ENCODE measurements around the gene KRT74.

DNA sequence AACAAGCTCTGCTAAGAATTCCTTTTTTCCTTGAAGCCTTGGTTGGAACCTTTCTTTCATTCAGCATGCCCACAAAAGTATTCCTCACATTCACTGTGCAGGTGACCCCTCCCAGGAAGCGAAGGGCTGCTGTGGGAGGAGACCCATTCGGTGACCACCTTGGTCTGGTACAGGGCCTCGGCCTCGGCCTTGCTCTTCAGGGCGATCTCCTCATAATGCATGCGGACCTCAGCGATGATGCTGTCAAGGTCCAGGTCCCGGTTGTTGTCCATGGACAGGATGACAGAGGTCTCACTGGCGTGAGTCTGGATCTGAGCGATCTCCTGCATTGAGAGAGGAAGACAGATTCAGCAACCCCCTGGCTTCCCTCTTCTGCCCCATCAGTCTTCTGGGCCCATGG, 3.1 kb downstream of the KRT74 start:
- no peak for TF ChIP-seq CTCF (IDR thresholded peaks at IDR 0.05)
- no peak for TF ChIP-seq PREB (CRISPR knock-in tag; IDR thresholded peaks at IDR 0.05; ENCODE audit: borderline replicate concordance)
- no peak for TF ChIP-seq MAX (CRISPR knock-in tag; IDR thresholded peaks at IDR 0.05)
- TF ChIP-seq ZBTB43 (CRISPR knock-in tag; IDR thresholded peaks at IDR 0.05): no peak
- no peak for TF ChIP-seq CDX4 (CRISPR knock-in tag; IDR thresholded peaks at IDR 0.05; ENCODE audit: borderline replicate concordance)
- TF ChIP-seq NR2C2 (CRISPR knock-in tag; IDR thresholded peaks at IDR 0.05): no peak
- no peak for TF ChIP-seq JUN (CRISPR knock-in tag; IDR thresholded peaks at IDR 0.05)
- TF ChIP-seq AFF4 (CRISPR knock-in tag; IDR thresholded peaks at IDR 0.05; ENCODE audit: borderline replicate concordance): no peak
- TF ChIP-seq TCF7 (CRISPR knock-in tag; IDR thresholded peaks at IDR 0.05; ENCODE audit: low read depth): no peak
- TF ChIP-seq, protein P1, sequence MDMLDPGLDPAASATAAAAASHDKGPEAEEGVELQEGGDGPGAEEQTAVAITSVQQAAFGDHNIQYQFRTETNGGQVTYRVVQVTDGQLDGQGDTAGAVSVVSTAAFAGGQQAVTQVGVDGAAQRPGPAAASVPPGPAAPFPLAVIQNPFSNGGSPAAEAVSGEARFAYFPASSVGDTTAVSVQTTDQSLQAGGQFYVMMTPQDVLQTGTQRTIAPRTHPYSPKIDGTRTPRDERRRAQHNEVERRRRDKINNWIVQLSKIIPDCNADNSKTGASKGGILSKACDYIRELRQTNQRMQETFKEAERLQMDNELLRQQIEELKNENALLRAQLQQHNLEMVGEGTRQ (CRISPR knock-in tag; IDR thresholded peaks at IDR 0.05): no peak
- no peak for TF ChIP-seq CREB1 (CRISPR knock-in tag; IDR thresholded peaks at IDR 0.05)
- TF ChIP-seq E2F4 (CRISPR knock-in tag; IDR thresholded peaks at IDR 0.05; ENCODE audit: borderline replicate concordance, low read depth): no peak
- TF ChIP-seq STAT6 (CRISPR knock-in tag; conservative IDR thresholded peaks at IDR 0.05; ENCODE audit: low read depth): no peak
- no peak for TF ChIP-seq USF1 (CRISPR knock-in tag; IDR thresholded peaks at IDR 0.05)
